GM21529 (cell line): Measurements from ENCODE around the gene MEDAG.

ENCODE experiments used
- ATAC-seq: cut with Tn5 transposase; IDR thresholded peaks from one replicate; pipeline ENCODE4 v1.9.1; 2021; ENCODE audit not compliant: unreplicated experiment

Gene MEDAG

DNA sequence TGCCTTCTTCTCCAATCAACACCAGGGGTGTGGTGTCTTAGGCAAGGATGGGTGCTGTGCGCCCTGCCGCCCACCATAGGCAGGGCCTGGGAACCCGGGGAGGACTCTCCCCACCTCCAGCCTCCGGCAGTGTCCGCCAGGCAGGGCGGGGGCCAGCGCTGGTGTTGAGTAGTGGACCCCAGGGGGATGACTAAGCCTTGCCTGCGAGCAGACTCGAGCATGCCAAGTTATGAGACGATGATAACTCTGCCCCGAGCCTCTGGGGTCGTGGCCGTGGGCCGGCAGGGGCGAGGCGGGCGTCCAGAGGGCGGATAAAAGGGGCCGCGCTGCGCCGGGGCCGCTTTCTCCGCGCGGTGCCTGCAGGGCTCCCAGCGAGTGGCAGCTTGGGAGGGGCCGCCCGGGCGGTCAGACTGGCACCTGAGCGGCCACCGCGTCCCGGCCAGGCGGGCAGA is at the start of gene MEDAG:
Gene MEDAG (plus strand): TSS at position 340 of the 452 bp plus-strand sequence. CDS start 245 bp downstream, outside the sequence.
- no peak for ATAC-seq

DNA sequence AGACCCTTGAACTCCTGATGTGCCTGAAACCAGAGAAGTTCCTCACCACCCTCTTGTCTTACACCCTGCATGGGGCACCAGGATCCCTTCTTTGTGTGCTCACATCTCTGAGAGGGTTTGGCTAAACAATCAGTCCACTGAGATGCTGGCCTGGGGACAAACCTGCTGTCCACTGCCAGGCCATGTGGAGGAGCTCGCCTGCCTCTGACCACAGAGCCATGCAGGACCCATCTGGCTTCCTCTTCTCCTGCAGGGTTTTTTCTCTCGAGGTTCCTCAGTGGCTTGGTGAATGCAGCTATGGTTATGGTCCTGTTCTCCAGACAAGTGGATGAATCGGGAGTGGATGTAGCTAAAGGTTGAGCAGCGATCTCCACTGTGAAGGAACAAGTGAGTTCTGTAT is 49.1 kb upstream of the MEDAG start:
- no peak for ATAC-seq

DNA sequence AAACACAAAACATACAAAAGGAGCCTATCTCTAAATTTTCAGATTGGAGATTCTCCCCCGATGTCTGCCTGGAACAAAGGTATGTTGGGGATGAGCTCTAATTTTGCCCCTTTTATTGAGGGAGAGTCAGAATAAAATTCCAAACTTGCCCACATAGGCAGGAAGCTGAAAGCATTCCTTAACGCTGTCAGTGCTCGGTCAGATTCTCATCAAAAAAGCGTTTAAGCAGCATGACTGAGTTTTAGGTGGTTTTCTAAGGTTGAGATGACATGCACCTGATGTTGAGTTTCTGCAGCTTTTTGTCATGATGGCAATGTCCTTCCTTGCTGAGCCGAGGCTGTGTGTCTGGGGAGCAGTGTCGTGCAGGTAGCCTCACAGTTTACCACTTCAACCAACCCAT is 48.4 kb upstream of the MEDAG start:
- ATAC-seq = no peak

DNA sequence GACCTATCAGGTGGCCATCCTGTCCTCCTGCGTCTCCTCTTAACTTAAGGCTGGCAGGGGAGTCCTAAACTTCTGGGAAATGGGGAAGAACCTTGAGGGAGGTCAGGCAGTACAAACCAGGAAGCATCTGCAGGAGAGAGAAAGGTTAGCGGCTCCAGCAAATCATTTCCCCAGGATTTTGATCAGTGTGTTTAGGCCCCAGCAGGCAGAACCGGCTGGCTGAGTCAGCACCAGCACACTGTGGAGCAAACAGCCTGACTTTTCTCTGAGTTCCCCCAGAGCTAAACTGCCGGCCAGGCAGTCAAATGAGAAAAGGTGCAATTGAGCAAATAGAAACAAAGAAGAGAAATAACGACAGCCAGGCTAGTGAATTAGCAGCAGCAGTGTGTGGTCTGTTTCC is 46.7 kb upstream of the MEDAG start:
- ATAC-seq = no peak

DNA sequence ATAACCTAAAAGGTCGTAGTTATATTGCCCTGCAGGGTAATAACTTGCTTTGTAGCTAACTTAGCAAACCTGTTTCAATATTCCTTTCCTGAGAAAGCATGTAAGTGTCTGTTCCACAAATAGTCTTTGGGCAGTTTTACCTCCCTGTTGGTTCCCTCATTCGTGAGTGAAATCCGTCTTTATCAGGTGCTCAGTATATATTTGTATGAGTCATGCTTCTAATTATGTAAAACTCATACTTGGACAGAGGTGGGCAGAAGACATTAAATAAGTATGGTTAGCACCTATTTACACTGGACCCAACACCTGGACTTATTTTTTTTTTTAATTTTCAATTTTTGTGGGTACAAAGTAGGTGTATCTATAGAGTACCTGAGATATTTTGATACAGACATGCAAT is 44.9 kb upstream of the MEDAG start:
- no peak for ATAC-seq

DNA sequence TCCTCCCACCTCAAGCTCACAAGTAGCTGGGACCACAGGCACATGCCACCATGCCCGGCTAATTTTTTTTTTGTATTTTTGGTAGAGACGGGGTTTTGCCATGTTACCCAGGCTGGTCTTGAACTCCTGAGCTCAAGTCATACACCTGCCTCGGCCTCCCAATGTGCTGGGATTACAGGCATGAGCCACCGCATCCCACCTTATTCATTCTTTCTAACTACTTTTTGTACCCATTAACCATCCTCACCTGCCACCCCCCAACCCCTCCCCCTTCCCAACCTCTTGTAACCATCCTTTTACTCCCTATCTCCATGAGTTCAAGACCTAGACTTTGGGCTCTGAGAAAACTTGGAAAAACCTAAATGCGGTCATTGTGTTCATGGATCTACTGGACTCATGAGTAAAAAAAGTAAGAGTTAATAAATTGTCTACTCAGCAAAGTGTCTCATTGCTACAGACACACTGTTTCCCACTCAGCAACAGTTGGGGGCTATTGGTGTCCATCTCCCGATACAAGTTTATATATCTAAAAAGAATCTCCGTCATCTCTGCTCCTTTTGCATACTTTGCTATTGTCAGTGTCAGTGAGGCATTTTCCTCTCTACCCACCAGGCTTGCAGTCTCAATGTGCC is 44.1 kb upstream of the MEDAG start:
- no peak for ATAC-seq

DNA sequence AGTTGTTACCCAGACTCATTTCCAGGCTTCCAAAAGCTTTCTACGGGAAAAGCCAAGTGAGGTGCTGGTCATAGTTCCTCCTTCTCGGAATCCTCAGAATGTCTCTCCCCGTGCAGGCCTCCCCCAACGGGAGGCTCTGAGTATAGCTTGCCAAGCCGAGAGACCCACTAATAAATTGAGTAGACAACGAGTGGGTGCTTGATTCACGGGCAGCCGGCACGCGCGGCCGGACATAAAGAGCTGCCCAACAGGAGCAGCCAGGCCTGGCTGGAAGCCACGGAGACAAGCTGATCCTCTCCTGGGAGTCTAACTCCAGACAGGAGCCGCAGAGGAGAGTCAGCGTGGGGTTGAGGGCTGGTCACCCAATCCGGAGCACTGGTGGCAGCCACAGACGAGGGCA is 43.4 kb upstream of the MEDAG start:
- no peak for ATAC-seq

DNA sequence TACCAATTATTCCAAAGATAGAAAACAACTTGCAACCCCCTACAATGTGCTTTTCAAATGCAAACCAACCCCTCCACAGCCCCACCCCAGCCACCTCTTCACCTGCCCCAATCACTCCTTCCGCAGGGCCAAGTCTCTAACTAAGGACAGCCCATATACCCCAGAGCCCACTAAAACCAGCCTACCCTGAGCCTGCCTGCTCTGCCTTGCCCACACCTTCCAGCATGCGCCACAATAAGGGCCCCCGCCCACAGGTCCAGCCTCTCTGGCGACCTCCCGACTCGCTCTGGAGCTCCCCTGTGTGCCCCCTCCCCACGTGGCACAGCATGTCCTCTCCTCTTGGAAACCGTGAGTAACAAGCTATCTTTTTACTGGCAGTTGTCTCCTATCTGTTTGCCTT is 42.8 kb upstream of the MEDAG start:
- ATAC-seq = no peak

DNA sequence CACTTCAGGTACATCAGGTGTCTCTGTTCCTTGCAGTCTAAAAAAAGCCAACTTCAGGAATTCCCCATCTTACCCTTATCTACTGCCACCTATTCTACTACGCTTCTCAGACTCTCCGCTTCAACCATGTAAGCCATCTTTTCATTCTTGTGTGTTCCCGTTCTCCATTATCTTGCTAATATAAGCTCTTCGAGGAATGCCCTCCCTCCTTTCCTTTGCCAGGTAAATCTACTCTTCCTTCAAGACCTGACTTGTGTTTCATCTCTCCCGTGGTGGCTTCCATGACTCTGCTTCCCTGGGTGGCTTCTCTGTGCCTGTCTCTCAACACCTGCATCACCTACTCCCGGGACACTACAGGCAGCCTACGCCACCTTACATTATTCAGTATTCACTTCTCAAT is 42.3 kb upstream of the MEDAG start:
- no peak for ATAC-seq

DNA sequence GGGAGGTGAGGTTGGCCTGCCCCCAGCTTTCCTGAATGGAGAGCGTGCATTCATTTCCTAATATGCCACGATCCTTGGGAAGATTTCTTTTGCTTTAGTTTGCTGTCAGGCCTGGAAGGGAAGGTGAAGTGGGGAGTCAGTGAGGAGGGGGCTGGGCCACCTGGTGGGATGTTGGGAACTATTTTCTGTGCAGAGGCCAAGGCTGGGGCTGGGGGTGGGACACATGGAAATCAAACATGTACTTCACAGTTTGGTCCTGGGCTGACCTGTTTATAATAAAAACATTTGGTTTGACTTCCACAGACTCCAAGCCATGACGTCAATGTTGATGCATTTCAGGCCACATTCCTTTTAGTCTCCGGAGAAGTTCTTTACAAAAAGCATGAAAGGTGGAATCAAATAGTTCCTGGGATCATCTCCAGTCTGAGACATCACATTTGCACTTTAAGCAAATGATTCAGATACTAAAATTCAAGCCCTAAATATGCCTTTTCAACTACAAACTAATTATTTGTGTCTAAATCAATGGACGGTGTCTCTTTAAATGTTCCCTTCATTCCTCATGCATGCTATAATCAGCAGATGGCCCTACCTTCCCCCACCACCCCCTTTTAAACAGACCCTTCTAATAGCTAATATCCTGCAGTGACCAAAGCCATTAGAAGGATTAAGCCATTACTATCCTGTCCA is 41.5 kb upstream of the MEDAG start:
- no peak for ATAC-seq

DNA sequence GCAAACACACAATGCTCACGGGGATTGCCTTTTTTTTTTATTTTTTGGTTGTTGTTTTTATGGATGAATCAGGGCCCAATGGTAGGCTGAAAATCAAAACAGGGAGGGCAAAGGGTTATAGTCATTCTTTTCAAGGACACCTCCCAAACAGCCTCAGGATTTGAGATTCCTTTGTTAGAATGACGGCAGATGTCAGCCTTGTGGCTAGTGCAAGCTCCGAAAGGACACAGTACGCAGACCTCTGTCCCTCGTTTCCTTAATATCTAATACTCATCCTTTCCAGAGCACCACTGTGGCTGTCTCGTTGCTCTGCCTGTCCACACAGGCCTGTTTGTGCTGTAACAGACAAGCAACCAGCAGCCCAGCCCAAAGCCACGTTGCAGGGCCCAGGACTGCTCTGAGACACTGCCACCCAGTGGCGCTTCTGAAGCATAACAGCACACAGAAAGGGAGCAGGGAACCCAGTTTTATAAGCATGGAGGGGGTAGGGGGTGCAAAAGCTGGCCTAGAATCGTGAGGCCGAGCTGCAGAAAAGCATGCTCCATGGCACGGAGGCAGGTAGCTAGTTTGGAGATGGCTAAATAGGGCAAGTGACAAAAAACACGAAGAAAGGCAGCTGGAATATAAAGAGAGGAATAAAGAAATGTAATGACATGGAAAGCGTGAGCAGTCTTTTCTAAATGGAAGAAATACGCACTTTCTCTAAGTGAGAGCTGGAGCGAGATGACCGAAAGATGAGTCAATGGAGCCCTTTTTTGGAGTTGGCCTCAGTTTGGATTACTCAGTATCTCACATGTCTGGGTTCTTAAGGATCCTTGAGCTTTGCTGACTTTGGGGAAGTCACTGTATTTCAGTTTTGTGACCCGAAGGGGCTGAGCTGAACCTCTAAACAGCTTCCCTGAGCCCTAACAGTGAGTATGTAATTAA is 40.7 kb upstream of the MEDAG start:
- peak; percentile 91 for ATAC-seq

DNA sequence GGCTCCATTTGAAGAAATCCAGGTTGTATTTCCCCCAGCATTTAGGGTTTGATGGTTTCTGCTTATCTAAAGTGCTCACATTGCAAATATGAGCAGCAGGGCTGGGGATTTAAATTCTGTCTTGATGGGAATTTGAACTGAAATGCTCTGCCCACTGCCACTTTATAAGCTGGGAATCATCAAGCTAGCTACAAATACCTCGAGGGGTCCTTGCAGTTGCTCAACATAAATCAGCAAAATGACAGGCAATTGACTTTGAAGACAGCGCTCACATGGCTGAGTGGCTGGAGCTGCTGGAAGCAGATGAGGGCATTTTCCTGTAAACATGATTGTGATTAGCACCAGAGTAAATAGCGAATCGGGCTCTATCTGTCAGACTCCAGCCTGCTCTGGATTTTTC is 39.4 kb upstream of the MEDAG start:
- ATAC-seq = no peak

DNA sequence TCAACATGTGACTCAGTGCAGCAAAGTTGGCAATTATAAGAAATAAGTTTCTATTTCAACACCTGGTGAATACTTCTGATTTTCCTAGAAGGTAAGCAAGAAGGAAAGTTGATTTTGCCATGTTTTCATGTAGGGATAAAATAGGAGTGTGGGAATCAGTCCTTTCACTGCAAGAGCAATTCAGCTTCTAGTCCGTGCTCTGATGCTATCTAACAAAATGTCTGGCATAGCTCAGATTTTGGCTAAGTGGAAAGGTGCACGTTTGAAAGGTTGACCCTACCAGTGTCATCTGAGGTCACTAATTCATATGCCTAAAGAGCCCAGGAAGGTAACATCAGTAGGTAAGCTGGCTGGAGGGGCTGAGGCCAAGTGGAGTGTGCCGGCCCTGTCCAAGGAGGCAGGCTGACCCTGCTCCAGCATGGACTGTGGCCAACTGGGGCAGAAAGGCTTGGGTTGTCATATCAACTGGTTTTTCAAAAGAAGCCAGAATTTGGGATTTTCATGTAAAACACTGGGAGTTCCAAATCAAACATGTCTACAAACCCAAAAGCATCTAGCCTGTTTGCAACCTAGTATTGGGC is 38.9 kb upstream of the MEDAG start:
- ATAC-seq = no peak

DNA sequence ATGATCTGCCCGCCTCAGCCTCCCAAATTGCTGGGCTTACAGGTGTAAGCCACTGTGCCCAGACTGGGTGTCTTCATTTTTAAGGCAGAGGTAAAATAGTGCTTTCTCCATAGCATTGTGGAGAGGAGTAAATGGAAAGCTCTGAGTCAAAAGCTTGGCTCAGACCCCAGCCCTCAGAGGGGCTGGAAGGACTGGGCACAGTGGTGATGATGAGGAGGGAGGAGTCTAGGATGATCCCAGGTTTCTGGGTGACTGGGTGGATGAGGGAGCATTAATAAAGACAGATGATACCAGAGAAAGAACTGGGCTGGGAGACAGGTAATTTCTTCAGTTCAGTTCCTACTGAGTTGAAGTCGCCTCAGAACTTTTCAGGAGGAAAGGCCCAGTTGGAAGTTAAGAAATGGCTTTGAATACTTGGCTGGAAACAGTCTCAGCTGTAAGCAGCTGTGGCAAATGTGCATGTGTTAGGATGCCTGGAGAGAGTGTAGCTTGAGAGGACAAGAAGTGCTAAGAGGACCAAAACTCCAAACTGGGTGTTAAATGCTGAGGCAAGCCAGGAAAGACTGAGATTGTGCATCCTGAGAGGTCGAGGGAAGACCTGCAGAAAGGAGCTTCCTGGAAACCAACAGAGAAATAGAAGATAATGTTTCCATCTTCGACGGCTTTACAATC is 37.1 kb upstream of the MEDAG start:
- ATAC-seq = no peak

DNA sequence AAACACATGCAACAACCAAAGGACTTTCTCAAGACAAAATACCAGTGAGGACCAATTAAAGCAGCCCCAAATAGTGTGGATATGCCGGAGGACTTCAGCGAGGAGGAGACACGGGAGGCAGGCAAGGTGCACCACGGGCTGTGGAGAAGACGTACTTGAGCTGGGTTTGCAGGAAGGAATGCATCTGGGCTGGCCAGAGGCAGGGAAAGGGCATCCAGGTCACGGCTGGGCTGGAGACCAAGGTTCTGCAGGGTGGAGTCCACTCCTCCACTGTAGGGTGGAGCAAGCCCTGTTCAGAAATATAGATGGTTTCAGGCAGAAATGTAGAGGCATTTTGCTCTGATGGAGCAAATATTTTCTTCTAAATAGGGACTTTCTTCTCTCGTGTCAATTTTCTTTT is 36.6 kb upstream of the MEDAG start:
- ATAC-seq = no peak

DNA sequence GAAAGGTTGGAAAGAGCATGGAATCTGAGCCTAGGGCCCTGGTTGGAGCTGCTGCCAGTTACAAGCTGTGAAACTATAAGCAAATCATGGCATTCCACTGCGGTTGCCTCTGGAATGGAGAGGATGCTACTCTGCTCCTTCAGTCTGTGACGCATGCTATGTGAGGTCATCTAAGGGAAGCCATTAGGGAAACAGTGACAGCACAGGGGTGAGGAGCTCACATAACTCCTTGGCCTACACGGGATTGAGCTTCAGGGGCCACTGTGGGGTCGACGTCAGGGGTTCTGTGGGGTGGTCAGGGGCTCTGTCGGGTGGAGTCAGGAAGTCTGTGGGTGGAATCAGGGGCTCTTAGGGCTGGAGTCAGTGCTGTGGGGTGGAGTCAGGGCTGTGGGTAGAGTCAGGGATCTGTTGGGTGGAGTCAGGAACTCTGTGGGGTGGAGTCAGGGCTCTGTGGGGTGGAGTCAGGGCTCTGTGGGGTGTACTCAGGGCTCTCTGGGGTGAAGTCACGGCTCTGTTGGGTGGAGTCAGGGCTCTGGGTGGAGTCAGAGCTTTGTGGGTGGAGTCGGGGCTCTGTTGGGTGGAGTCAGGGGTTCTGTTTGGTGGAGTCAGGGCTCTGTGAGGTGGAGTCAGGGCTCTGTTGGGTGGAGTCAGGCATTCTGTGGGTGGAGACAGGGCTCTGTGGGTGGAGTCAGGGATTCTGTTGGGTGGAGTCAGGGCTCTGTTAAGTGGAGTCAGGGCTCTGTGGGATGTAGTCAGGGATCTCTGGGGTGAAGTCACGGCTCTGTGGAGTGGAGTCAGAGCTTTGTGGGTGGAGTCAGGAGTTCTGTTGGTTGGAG is 35.8 kb upstream of the MEDAG start:
- peak; percentile 73 for ATAC-seq

DNA sequence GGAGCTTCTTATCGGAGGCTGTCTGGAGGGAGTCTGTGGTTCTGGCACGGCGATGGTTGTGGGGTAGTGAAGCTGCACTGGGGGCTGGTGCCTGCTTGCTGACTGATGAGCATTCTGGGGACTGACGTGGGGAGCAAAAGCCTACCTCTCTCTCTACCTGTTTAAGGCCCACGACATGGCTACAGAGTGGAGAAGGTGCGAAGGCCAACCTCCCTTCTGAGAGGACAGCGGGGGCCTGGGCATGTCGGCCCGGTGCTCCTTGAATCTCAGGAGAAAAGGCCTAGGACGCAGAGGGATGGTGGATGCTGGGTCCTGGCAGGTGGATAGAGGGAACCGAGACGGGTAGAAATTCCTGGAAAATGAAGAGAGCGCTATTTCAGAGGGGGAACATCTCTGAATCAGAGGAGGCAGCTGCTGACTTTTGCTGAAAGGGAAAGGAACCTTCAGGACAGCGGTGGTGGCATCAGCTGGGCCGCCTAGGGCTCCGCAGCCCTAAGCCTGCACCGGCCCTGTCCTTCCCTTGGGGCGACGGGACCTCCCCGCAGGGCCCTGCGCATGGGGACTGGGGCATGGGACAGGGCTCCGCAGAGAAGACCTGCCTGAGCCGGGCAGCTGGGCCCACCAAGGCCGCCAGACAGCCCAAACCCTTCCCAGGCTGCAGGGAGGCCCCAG is 35.0 kb upstream of the MEDAG start:
- no peak for ATAC-seq

DNA sequence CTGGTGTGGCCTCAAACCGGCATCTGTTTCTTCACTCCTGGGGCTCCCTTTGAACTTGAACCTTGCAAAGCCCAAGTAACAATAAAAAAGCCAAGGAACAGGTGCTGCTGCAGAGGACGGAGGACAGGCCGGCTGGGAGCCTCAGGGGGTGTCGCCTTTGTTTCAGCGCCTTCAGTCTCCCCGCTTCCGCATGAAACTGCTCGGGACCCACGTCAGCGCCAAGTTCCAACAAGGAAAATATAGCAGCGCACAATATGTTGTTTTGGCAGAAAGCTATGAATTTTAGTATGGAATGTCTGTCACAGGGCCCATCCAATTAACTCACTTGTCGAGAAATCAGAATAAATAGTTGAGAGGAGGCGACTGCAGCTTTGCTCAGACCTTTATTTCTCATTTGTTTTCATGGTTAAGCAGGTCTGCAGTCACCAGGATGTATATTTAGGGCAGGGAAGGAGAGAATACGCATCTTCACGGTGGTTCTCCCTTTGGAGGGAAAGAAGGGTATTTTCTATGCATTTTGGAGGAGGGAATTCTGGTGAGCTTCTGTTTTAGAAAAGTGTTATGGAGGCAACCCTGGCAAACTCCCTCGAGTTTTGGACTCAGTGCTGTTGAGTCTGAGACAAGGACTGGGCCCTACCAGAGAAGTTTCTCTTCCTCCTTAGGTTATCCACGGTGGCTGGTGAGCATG is 34.3 kb upstream of the MEDAG start:
- ATAC-seq = no peak

DNA sequence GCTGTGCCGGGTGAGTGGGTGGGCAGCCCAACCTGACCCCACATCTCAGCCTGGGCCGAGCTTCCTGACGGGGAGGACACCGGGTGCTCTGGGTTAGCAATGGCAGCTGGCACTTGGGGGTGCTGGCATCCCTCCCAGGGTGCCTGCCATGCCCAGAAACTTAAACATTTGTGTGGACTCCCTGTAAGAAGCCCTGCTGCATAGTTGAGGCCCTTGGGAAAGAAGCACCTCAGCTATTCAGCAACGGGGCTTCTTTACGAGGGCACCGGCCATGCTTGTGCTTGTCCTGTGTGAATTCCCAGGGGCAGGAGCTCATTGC is 33.8 kb upstream of the MEDAG start:
- no peak for ATAC-seq
